IMR-90 (cell line): ENCODE measurements around the gene PPFIA2. TPM values are rescaled to one million over a fixed set of nuclear protein-coding genes. Genes with fewer than 3 reads are reported as not detected.

Experiments
- ATAC-seq: fragments of 200-7000 bp; cut with Tn5 transposase; 2 replicates; pipeline ENCODE4 v1.9.1; 2020; ENCODE audit warnings: low read depth, mild to moderate bottlenecking, moderate library complexity
- BruUV-seq: library from RNA; stranded (reverse); fragments of 400-500 nt; replicated peaks from 2 replicates; lab custom pipeline; 2021; lab: Mats Ljungman, UMichigan
- CTCF ChIA-PET: fragments of 300-600 bp; formaldehyde crosslinking; extraction: SDS; loops from one replicate; lab custom pipeline; 2021; ENCODE audit warnings: antibody characterized with exemption; lab: Yijun Ruan, JAX
- POLR2A ChIA-PET: fragments of 300-600 bp; sonication (Branson Sonifier 250); formaldehyde crosslinking; loops from one replicate; lab custom pipeline; 2022; ENCODE audit warnings: antibody characterized with exemption; ENCODE audit not compliant: unreplicated experiment; lab: Charles Lee
- DNase-seq: peaks from one replicate; pipeline ENCODE4 v3.0.0; 2013
- H2AFZ ChIP-seq: replicated peaks from 2 replicates; pipeline ENCODE3; 2013; ENCODE audit warnings: low read length, mild to moderate bottlenecking; ENCODE audit not compliant: poor library complexity
- H2AK5ac ChIP-seq: 2 replicates; pipeline ENCODE4 v1.6.1; 2013; ENCODE audit warnings: low read depth, low read length, inconsistent platforms
- H2AK9ac ChIP-seq: replicated peaks from 2 replicates; pipeline ENCODE3; 2013; ENCODE audit warnings: mild to moderate bottlenecking, low read depth, low read length, moderate library complexity; ENCODE audit not compliant: poor library complexity
- H2BK120ac ChIP-seq: 2 replicates; pipeline ENCODE4 v1.6.1; 2013; ENCODE audit warnings: low read depth, low read length, inconsistent platforms
- H2BK15ac ChIP-seq: 3 replicates; pipeline ENCODE4 v1.6.1; 2013; ENCODE audit warnings: low read depth, low read length, inconsistent platforms
- H2BK20ac ChIP-seq: 2 replicates; pipeline ENCODE4 v1.6.1; 2013; ENCODE audit warnings: low read depth, mild to moderate bottlenecking, inconsistent platforms, low read length, moderate library complexity
- H2BK5ac ChIP-seq: 2 replicates; pipeline ENCODE4 v1.6.1; 2013; ENCODE audit warnings: mild to moderate bottlenecking, low read depth, low read length, inconsistent platforms; ENCODE audit not compliant: poor library complexity, severe bottlenecking
- H3K14ac ChIP-seq: replicated peaks from 2 replicates; pipeline ENCODE4 v1.6.1; 2013; ENCODE audit warnings: low read depth, low read length, inconsistent platforms
- H3K18ac ChIP-seq: 2 replicates; pipeline ENCODE4 v1.6.1; 2013; ENCODE audit warnings: low read depth, low read length, control low read depth
- H3K23ac ChIP-seq: 2 replicates; pipeline ENCODE4 v1.6.1; 2013; ENCODE audit warnings: low read depth, low read length, inconsistent platforms
- H3K27ac ChIP-seq: 2 replicates; pipeline ENCODE4 v1.5.1; 2013; ENCODE audit warnings: mild to moderate bottlenecking, control low read depth, low read length; ENCODE audit not compliant: insufficient read depth
- H3K27me3 ChIP-seq: 2 replicates; pipeline ENCODE4 v1.6.1; 2013; ENCODE audit warnings: low read length; ENCODE audit not compliant: control insufficient read depth, insufficient read depth
- H3K36me3 ChIP-seq: 2 replicates; pipeline ENCODE4 v1.6.1; 2013; ENCODE audit warnings: low read length, mixed read lengths; ENCODE audit not compliant: control insufficient read depth, insufficient read depth
- H3K4ac ChIP-seq: 2 replicates; pipeline ENCODE4 v1.6.1; 2013; ENCODE audit warnings: low read depth, low read length, inconsistent platforms
- H3K4me1 ChIP-seq: 2 replicates; pipeline ENCODE4 v1.6.1; 2013; ENCODE audit warnings: low read length, mixed read lengths; ENCODE audit not compliant: control insufficient read depth, insufficient read depth
- H3K4me2 ChIP-seq: 2 replicates; pipeline ENCODE4 v1.6.1; 2013; ENCODE audit warnings: low read depth, mild to moderate bottlenecking, control low read depth, low read length, moderate library complexity
- H3K4me3 ChIP-seq: 2 replicates; pipeline ENCODE4 v1.5.1; 2013; ENCODE audit warnings: low read depth, mild to moderate bottlenecking, control low read depth, low read length, moderate library complexity; ENCODE audit not compliant: insufficient read depth
- H3K56ac ChIP-seq: 2 replicates; pipeline ENCODE4 v1.6.1; 2013; ENCODE audit warnings: low read length, inconsistent platforms; ENCODE audit not compliant: insufficient read depth; ENCODE audit errors: extremely low read depth
- H3K79me1 ChIP-seq, 2 experiments: 2 replicates each; pipeline ENCODE4 v1.6.1; 2013; ENCODE audit warnings: low read length in 2 of 2, inconsistent platforms in 1 of 2, low read depth in 1 of 2
- H3K9ac ChIP-seq: 2 replicates; pipeline ENCODE4 v1.6.1; 2013; ENCODE audit warnings: low read depth, low read length, control low read depth
- H3K9me1 ChIP-seq: 2 replicates; pipeline ENCODE4 v1.6.1; 2013; ENCODE audit warnings: low read length, inconsistent platforms; ENCODE audit not compliant: insufficient read depth
- H3K9me3 ChIP-seq: 2 replicates; pipeline ENCODE4 v1.6.1; 2013; ENCODE audit warnings: low read length; ENCODE audit not compliant: control insufficient read depth, insufficient read depth
- H4K20me1 ChIP-seq: 2 replicates; pipeline ENCODE4 v1.6.1; 2013; ENCODE audit warnings: low read length, inconsistent platforms; ENCODE audit not compliant: insufficient read depth
- H4K5ac ChIP-seq: 2 replicates; pipeline ENCODE4 v1.6.1; 2013; ENCODE audit warnings: mild to moderate bottlenecking, low read depth, low read length, control low read depth
- H4K8ac ChIP-seq, 2 experiments: 2 replicates each; pipeline ENCODE4 v1.6.1; 2013; ENCODE audit warnings: low read depth in 2 of 2, low read length in 2 of 2, control low read depth in 1 of 2, inconsistent platforms in 1 of 2
- H4K91ac ChIP-seq: 2 replicates; pipeline ENCODE4 v1.6.1; 2013; ENCODE audit warnings: low read depth, low read length, inconsistent platforms; ENCODE audit not compliant: insufficient read depth
- BHLHE40 ChIP-seq: fragments of 150-350 bp; IDR thresholded peaks from 2 replicates; pipeline ENCODE4 v1.6.1; 2016; ENCODE audit warnings: mild to moderate bottlenecking, low read depth, low read length
- RCOR1 ChIP-seq: IDR thresholded peaks from 2 replicates; pipeline ENCODE4 v1.6.1; 2012; ENCODE audit warnings: mild to moderate bottlenecking, low read length, improper control_type of control experiment; ENCODE audit not compliant: insufficient replicate concordance
- USF2 ChIP-seq: fragments of 150-350 bp; IDR thresholded peaks from 2 replicates; pipeline ENCODE4 v1.6.1; 2017; ENCODE audit warnings: mild to moderate bottlenecking, antibody characterized with exemption, low read length, low read depth
- WGBS, 2 experiments: methylation state at CpG; one replicate each; pipeline versions ENCODE4 v1.1.5 to v1.1.7; 2013; ENCODE audit warnings: missing lambda C conversion rate in 2 of 2; ENCODE audit not compliant: insufficient read length in 1 of 2; ENCODE audit errors: extremely low coverage in 2 of 2; 5-methylcytosine and 5-hydroxymethylcytosine counted together
- dilution Hi-C: fragments of 300-500 bp; cut with HindIII; formaldehyde crosslinking; loops from one replicate; pipeline ENCODE4 v1.14.3; 2018; ENCODE audit warnings: low sequenced_read_pairs; ENCODE audit not compliant: unreplicated experiment
- in situ Hi-C: fragments of 300-500 bp; cut with MboI; formaldehyde crosslinking; loops from 3 replicates; pipeline ENCODE4 v1.14.3; 2019; ENCODE audit warnings: low sequenced_read_pairs, inconsistent platforms, mixed read lengths
- intact Hi-C: fragments of 100-400 bp; cut with micrococcal nuclease; formaldehyde crosslinking; loops from 2 replicates; pipeline ENCODE4 v1.10.0; 2022
- polyA plus RNA-seq, 3 experiments: library from polyadenylated mRNA; depleted of rRNA; stranded (reverse); fragments of >200 nt; gene quantifications; 2 replicates each; pipeline ENCODE4 v1.2.3, GENCODE V29; 2012; ENCODE audit warnings: low replicate concordance in 1 of 3
- total RNA-seq: library from RNA; depleted of rRNA; stranded (reverse); fragments of >200 nt; gene quantifications from 2 replicates; pipeline ENCODE4 v1.2.3, GENCODE V29; 2012

PPFIA2 gene
- total and polyA plus RNA-seq, 2 of the 4 experiments (the other 2 are of a cell fraction): 0.29 to 1.3 TPM

DNA sequence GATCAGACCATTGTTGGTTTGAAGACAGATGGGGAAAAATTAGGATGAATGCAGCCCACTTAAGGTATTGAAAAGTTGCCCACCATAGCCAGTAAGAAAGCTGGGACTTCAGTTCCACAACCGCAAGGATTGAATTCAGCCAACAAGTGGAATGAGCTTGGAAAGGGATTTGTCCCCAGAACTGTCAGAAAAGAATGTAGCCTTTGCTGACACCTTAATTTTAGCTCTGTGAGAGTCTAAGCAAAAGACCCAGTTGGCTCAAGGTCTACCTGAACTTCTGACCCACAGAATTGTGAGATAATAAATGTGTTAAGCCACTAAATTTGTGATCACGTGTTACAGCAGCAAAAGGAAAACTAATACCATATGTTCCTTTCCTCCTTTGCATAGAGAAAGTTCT lies 29.4 kb downstream of the PPFIA2 start:
- Histone ChIP-seq H3K9ac (no peak overlapping the region), H2AK5ac (no peak overlapping the region), H3K9me1 (no peaks in the 10 kb centered on the region), H3K4me2 (no peak overlapping the region), H4K20me1 (no peaks in the 10 kb centered on the region), H2AFZ (no peak overlapping the region), H3K4me1 (no peaks in the 10 kb centered on the region), H3K4me3 (no peak overlapping the region), H3K27me3 (no peaks in the 10 kb centered on the region), H3K4ac (no peak overlapping the region), H4K5ac (no peak overlapping the region), H2AK9ac (no peak overlapping the region), H3K9me3 (no peaks in the 10 kb centered on the region), H3K56ac (no peak overlapping the region), H4K8ac (no peak overlapping the region), H2BK120ac (no peak overlapping the region), H3K36me3 (no peaks in the 10 kb centered on the region), H2BK15ac (no peak overlapping the region), H3K27ac (no peak overlapping the region), H3K18ac (no peak overlapping the region), H4K91ac (no peak overlapping the region), H3K14ac (no peak overlapping the region), H2BK20ac (no peak overlapping the region), H3K23ac (no peak overlapping the region), H2BK5ac (no peak overlapping the region), H3K79me1 (no peaks in the 10 kb centered on the region)
- in situ Hi-C loops (no loop called here), dilution Hi-C loops (no loop called here), intact Hi-C loops (no loop called here)
- ATAC-seq (no peak), DNase-seq (no peak)
- WGBS, 2 experiments: no CpG with 5 or more reads among the region's 2 CpGs
- no TSS peak for BruUV-seq
- ChIA-PET POLR2A (no interaction called here), CTCF (no interaction called here)
- no peak for TF ChIP-seq BHLHE40
- no peak for TF ChIP-seq RCOR1
- no peak for TF ChIP-seq USF2
